Heart left ventricle (tissue), 16 donors: ENCODE results near the gene ETV7. TPM values are rescaled to one million over a fixed set of nuclear protein-coding genes. Genes with fewer than 3 reads are reported as not detected.

Source experiments
- ATAC-seq, 4 donors: fragments of 200-7000 bp; cut with Tn5 transposase; one replicate each; pipeline ENCODE4 v1.9.1; 2020 to 2022; ENCODE audit warnings: moderate library complexity in 4 of 4, mild to moderate bottlenecking in 3 of 4, moderate number of reproducible peaks in 1 of 4
- DNase-seq, 5 donors: peaks; one replicate each; pipeline ENCODE4 v3.0.0-alpha.2; 2020
- H3K27ac ChIP-seq, 12 donors: fragments of 200-600 bp; sonication (generic) in 4 of 12; one replicate each; pipeline versions ENCODE4 v1.5.0 to v1.8.0; 2016 to 2022; ENCODE audit warnings: mild to moderate bottlenecking in 2 of 12
- H3K27me3 ChIP-seq, 9 donors: fragments of 200-600 bp; sonication (generic) in 2 of 9; one replicate each; pipeline versions ENCODE4 v1.5.1 to v1.8.0; 2016 to 2022; ENCODE audit warnings: mild to moderate bottlenecking in 3 of 9
- H3K36me3 ChIP-seq, 9 donors: fragments of 200-600 bp; sonication (generic) in 2 of 9; one replicate each; pipeline versions ENCODE4 v1.5.0 to v1.8.0; 2018 to 2022; ENCODE audit warnings: mild to moderate bottlenecking in 2 of 9
- H3K4me1 ChIP-seq, 12 donors: fragments of 200-600 bp; sonication (generic) in 4 of 12; one replicate each; pipeline versions ENCODE4 v1.5.0 to v1.8.0; 2016 to 2022; ENCODE audit warnings: mild to moderate bottlenecking in 3 of 12
- H3K4me3 ChIP-seq, 12 donors: fragments of 200-600 bp; sonication (generic) in 4 of 12; one replicate each; pipeline versions ENCODE4 v1.5.0 to v1.8.0; 2017 to 2022; ENCODE audit warnings: mild to moderate bottlenecking in 9 of 12, moderate library complexity in 4 of 12
- H3K9me3 ChIP-seq, 12 donors: fragments of 200-600 bp; sonication (generic) in 4 of 12; one replicate each; pipeline versions ENCODE4 v1.5.0 to v1.8.0; 2016 to 2022; ENCODE audit warnings: mild to moderate bottlenecking in 1 of 12
- POLR2A ChIP-seq, 2 donors: fragments of 450-650 bp; IDR thresholded peaks; one replicate each; pipeline ENCODE4 v1.6.1; 2017; ENCODE audit warnings: antibody characterized with exemption in 2 of 2, mild to moderate bottlenecking in 2 of 2, moderate library complexity in 2 of 2
- WGBS, 4 donors: extraction: QIAGEN DNeasy Blood & Tissue Kit in 2 of 4; methylation state at CpG; one replicate each; pipeline versions ENCODE4 v1.1.5 to v1.1.7; 2013 to 2018; 5-methylcytosine and 5-hydroxymethylcytosine counted together
- intact Hi-C, 10 donors: fragments of 100-400 bp; cut with DNase I; formaldehyde crosslinking; loops; one replicate each; pipeline versions ENCODE4 v1.11.1 to v1.14.2; 2022
- polyA plus RNA-seq, 2 donors: library from polyadenylated mRNA; stranded (reverse); fragments of 200-250 nt; gene quantifications; one replicate each; pipeline ENCODE4 v1.2.3, GENCODE V29; 2013
- total RNA-seq, 9 donors: library from RNA; depleted of rRNA in 2 of 9; stranded (reverse); fragments of >200 nt in 2 of 9; fragmentation: NEBNext Ultra II Directional in 3 of 9; extraction: Animal tissue kit (Norgen Biotek cat#: 25700) in 3 of 9; gene quantifications; one replicate each; pipeline versions ENCODE4 v1.1.0 to v1.2.4, GENCODE V29; 2016 to 2023
- TF ChIP-seq, protein P1 (sequence below), 12 donors: fragments of 200-600 bp; sonication (generic) in 4 of 12; IDR thresholded peaks; one replicate each; pipeline versions ENCODE4 v1.5.0 to v1.8.0; 2018 to 2022; ENCODE audit warnings: antibody characterized with exemption in 12 of 12, mild to moderate bottlenecking in 5 of 12
- donor health status: ischemic (EF 13 %, LVEDD 7.1; RV severe dilation, severe dysfunction).
- donor health status: healthy with polysubstance abuse.
- donor health status: DM: no; HTN: yes; CAD: no.
- donor health status: DM: no; HTN: no; CAD: no.
- donor health status: ischemic (EF 25% LVEDD 6.9; RV normal size, moderate dysfunction).
- donor health status: ischemic (EF 25% LVEDD 5.7; RV mildly dilated, moderate dysfunction).
- donor health status: healthy.
- donor health status: DM: yes; HTN: yes; CAD: no.
- donor health status: ischemic (EF 35%, LVEDD 5.7; RV mildly dilated, moderate dysfunction).
- donor health status: nonischemic (EF 11% LVEDD 7.7; RV severe dilation, severe dysfunction).
- donor health status: DM: yes; HTN: yes; CAD: no.
- donor health status: PGD.
- donor health status: ischemic (EF 29% LVEDD 5.4; RV normal size, mild dysfunction).
- donor health status: nonischemic (EF 23%, LVEDD 6.1; RV moderate dilation, normal function).

The ETV7 gene
- total and polyA plus RNA-seq, 11 donors = 0.06 to 5.1 (median 0.31) TPM; not detected in 5

- Histone ChIP-seq H3K36me3 (no peaks in the 10 kb centered on the region), H3K27ac (no peak overlapping the region), H3K4me1 (peaks cover 0 to 29% (median 17%) of the 10 kb centered on the region in 12 donors), H3K27me3 (peaks cover 0 to 34% (median 10%) of the 10 kb centered on the region in 9 donors), H3K9me3 (no peaks in the 10 kb centered on the region), H3K4me3 (no peak overlapping the region)
- TF ChIP-seq, protein P1, sequence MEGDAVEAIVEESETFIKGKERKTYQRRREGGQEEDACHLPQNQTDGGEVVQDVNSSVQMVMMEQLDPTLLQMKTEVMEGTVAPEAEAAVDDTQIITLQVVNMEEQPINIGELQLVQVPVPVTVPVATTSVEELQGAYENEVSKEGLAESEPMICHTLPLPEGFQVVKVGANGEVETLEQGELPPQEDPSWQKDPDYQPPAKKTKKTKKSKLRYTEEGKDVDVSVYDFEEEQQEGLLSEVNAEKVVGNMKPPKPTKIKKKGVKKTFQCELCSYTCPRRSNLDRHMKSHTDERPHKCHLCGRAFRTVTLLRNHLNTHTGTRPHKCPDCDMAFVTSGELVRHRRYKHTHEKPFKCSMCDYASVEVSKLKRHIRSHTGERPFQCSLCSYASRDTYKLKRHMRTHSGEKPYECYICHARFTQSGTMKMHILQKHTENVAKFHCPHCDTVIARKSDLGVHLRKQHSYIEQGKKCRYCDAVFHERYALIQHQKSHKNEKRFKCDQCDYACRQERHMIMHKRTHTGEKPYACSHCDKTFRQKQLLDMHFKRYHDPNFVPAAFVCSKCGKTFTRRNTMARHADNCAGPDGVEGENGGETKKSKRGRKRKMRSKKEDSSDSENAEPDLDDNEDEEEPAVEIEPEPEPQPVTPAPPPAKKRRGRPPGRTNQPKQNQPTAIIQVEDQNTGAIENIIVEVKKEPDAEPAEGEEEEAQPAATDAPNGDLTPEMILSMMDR (IDR thresholded peaks at IDR 0.05) = no peak
- 89 to 96% (median 91%) methylated on average over 1 of the region's 1 CpG for WGBS, 4 donors
- DNase-seq = no peak
- intact Hi-C loops = no loop called here
- ATAC-seq = peak in 1 of 4 donors; percentile 16
These were observed 49.7 kb downstream of the ETV7 start for GRCh38 chr6:36337814-36338213.

GRCh38 chr6:36336779-36337241 is 50.7 kb downstream of the ETV7 start, which contains the start of gene BNIP5:
Gene BNIP5, minus strand, starts transcription at chr6:36336888. Its CDS starts 6,198 bp downstream, at chr6:36330690.
- 73 to 87% (median 84%) methylated on average over 3 of the region's 3 CpGs for WGBS, 4 donors
- intact Hi-C loops = no loop called here
- no peak for DNase-seq
- ATAC-seq = no peak
- H3K4me1 ChIP-seq = peaks cover 0 to 29% (median 17%) of the 10 kb centered on the region in 12 donors
- no peak within 1 kb of the TSS for H3K27ac ChIP-seq
- peaks cover 0 to 36% (median 9%) of the 10 kb centered on the region in 9 donors for H3K27me3 ChIP-seq
- H3K9me3 ChIP-seq = no peaks in the 10 kb centered on the region
- H3K36me3 ChIP-seq = no peaks in the 10 kb centered on the region
- TF ChIP-seq, protein P1 (IDR thresholded peaks at IDR 0.05) = no peak
- TF ChIP-seq POLR2A (IDR thresholded peaks at IDR 0.05) = no peak
- H3K4me3 ChIP-seq = no peak within 1 kb of the TSS

DNA sequence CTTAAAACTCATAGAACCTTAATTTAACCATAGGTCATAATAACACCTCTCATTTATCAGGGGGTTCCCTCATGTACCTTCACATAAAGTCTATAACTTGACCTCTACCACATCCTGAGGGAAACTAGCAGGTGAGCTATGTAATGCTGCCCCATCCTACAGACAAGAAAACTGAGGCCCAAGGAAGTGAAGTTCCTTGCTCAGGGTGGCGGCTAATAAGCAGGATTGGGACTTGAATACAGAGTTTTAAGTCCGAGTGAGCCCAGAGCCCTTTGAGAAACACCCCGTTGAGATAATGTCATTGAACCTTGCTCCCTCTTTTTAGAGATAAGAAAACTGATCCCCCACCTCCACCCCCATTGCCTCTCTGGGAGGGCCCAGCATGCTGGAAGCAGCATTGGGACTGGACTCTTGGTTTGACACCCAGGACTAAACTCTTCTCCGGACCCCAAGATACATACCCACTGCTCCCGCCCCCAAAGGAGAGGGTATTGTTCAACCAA is 51.2 kb downstream of the ETV7 start:
- no peaks in the 10 kb centered on the region for H3K9me3 ChIP-seq
- H3K27me3 ChIP-seq = peaks cover 0 to 35% (median 9%) of the 10 kb centered on the region in 9 donors
- ATAC-seq (no peak), DNase-seq (no peak)
- 87 to 94% (median 89%) methylated on average over 5 of the region's 5 CpGs for WGBS, 4 donors
- intact Hi-C loops = no loop called here
- H3K27ac ChIP-seq = no peak overlapping the region
- no peak for TF ChIP-seq POLR2A (IDR thresholded peaks at IDR 0.05)
- TF ChIP-seq, protein P1 (IDR thresholded peaks at IDR 0.05) = no peak
- peaks cover 0 to 28% (median 17%) of the 10 kb centered on the region in 12 donors for H3K4me1 ChIP-seq
- H3K4me3 ChIP-seq = no peak overlapping the region
- no peaks in the 10 kb centered on the region for H3K36me3 ChIP-seq

- WGBS, 4 donors = 89 to 94% (median 91%) methylated on average over 14 of the region's 14 CpGs
- H3K27ac ChIP-seq = peak overlapping the region in 1 of 12 donors; percentile 4
- peaks cover 0 to 38% (median 9%) of the 10 kb centered on the region in 9 donors for H3K27me3 ChIP-seq
These were observed 51.8 kb downstream of the ETV7 start for GRCh38 chr6:36335465-36336207.

More at GRCh38 chr6:36335465-36336207, 51.8 kb downstream of the ETV7 start:
- no peak for DNase-seq
- Histone ChIP-seq H3K9me3 (no peaks in the 10 kb centered on the region), H3K4me3 (no peak overlapping the region), H3K4me1 (peaks cover 0 to 21% (median 12%) of the 10 kb centered on the region in 12 donors), H3K36me3 (no peaks in the 10 kb centered on the region)
- intact Hi-C loops = no loop called here
- ATAC-seq = no peak
- TF ChIP-seq, protein P1 (IDR thresholded peaks at IDR 0.05) = no peak
- TF ChIP-seq POLR2A (IDR thresholded peaks at IDR 0.05) = no peak
